Mucosa of stomach (tissue), 1 donor: Measurements from ENCODE around the gene GALR1.

Source experiments
- H3K27me3 ChIP-seq: one replicate; pipeline ENCODE4 v1.7.0; 2013; ENCODE audit warnings: mild to moderate bottlenecking, low read length; ENCODE audit not compliant: control insufficient read depth, insufficient read depth
- H3K36me3 ChIP-seq: one replicate; pipeline ENCODE4 v1.7.0; 2013; ENCODE audit warnings: low read length; ENCODE audit not compliant: control insufficient read depth, insufficient read depth
- H3K4me1 ChIP-seq: one replicate; pipeline ENCODE4 v1.7.0; 2013; ENCODE audit warnings: mild to moderate bottlenecking, low read length; ENCODE audit not compliant: control insufficient read depth, insufficient read depth
- H3K4me3 ChIP-seq: one replicate; pipeline ENCODE4 v1.7.0; 2013; ENCODE audit warnings: low read length
- H3K9ac ChIP-seq: one replicate; pipeline ENCODE4 v1.7.0; 2013; ENCODE audit warnings: mild to moderate bottlenecking, low read length, moderate library complexity
- H3K9me3 ChIP-seq: one replicate; pipeline ENCODE4 v1.7.0; 2013; ENCODE audit warnings: mild to moderate bottlenecking, low read length, moderate library complexity; ENCODE audit not compliant: control insufficient read depth
- donor health status: Pancreatic carcinoma.

The GALR1 gene, protein sequence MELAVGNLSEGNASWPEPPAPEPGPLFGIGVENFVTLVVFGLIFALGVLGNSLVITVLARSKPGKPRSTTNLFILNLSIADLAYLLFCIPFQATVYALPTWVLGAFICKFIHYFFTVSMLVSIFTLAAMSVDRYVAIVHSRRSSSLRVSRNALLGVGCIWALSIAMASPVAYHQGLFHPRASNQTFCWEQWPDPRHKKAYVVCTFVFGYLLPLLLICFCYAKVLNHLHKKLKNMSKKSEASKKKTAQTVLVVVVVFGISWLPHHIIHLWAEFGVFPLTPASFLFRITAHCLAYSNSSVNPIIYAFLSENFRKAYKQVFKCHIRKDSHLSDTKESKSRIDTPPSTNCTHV

GRCh38 chr18:77249569-77250500 lies at the start of gene GALR1:
GALR1 (plus strand) TSS chr18:77249848; CDS start chr18:77250549, 701 bp downstream.
- no peaks in the 10 kb centered on the region for H3K4me1 ChIP-seq
- H3K9me3 ChIP-seq: no peaks in the 10 kb centered on the region
- H3K27me3 ChIP-seq: peaks cover 42% of the 10 kb centered on the region
- no peak within 1 kb of the TSS for H3K9ac ChIP-seq
- H3K4me3 ChIP-seq: no peak within 1 kb of the TSS
- no peaks in the 10 kb centered on the region for H3K36me3 ChIP-seq

GRCh38 chr18:77201506-77201905 lies 48.1 kb upstream of the GALR1 start:
- H3K27me3 ChIP-seq: no peaks in the 10 kb centered on the region
- H3K4me1 ChIP-seq: no peaks in the 10 kb centered on the region
- H3K36me3 ChIP-seq: no peaks in the 10 kb centered on the region
- H3K9me3 ChIP-seq: no peaks in the 10 kb centered on the region
- H3K4me3 ChIP-seq: no peak overlapping the region
- H3K9ac ChIP-seq: no peak overlapping the region

GRCh38 chr18:77202329-77202728 lies 47.3 kb upstream of the GALR1 start:
- no peak overlapping the region for H3K4me3 ChIP-seq
- H3K9me3 ChIP-seq: no peaks in the 10 kb centered on the region
- H3K4me1 ChIP-seq: no peaks in the 10 kb centered on the region
- no peaks in the 10 kb centered on the region for H3K27me3 ChIP-seq
- no peak overlapping the region for H3K9ac ChIP-seq
- H3K36me3 ChIP-seq: no peaks in the 10 kb centered on the region

- Histone ChIP-seq H3K9me3 (no peaks in the 10 kb centered on the region), H3K36me3 (no peaks in the 10 kb centered on the region), H3K9ac (no peak overlapping the region), H3K4me1 (no peaks in the 10 kb centered on the region), H3K27me3 (no peaks in the 10 kb centered on the region), H3K4me3 (no peak overlapping the region)
These were observed 46.6 kb upstream of the GALR1 start for GRCh38 chr18:77203071-77203470.

DNA sequence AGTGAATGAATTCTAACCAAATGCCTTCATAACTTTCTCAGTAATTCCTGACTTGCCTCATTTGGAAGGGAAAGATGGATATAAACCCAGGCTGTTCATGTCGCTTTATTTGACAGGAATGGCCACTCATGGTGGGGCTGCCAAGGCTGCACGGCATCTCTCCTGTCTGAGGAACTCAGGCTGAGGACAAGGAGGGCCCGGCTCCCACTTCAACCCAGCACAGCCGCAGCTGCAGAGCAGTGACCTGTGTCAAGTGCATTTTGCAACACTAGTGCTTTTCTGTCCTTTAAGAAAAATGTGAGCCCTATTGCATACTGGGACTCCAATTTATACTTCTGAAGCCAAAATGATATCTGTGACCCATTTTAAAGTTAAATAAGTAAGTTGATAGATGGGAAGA lies 45.8 kb upstream of the GALR1 start:
- no peaks in the 10 kb centered on the region for H3K9me3 ChIP-seq
- H3K9ac ChIP-seq: no peak overlapping the region
- no peaks in the 10 kb centered on the region for H3K36me3 ChIP-seq
- H3K4me3 ChIP-seq: no peak overlapping the region
- no peaks in the 10 kb centered on the region for H3K27me3 ChIP-seq
- no peaks in the 10 kb centered on the region for H3K4me1 ChIP-seq

DNA sequence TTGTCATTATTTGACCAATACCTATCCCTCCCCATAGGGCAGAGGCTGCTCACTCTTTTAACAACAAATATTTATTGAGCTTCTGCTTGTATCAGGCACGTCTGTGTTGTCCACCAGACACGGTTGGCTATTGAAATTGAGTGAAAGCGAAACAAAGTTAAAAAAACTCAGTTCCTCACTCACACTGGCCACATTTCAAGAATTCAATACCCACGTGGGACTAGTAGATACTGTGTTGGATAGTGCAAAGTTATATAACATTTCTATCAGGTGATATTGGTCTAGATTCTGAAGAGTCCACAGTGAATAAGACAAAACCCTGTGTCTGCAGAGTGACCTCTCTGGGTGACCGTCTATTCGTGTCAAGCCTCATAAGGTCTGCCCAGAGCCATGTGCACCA lies 43.9 kb upstream of the GALR1 start:
- Histone ChIP-seq H3K4me3 (no peak overlapping the region), H3K36me3 (no peaks in the 10 kb centered on the region), H3K9ac (no peak overlapping the region), H3K4me1 (no peaks in the 10 kb centered on the region), H3K9me3 (no peaks in the 10 kb centered on the region), H3K27me3 (no peaks in the 10 kb centered on the region)

- no peaks in the 10 kb centered on the region for H3K27me3 ChIP-seq
These were observed 42.8 kb upstream of the GALR1 start for GRCh38 chr18:77206676-77207374.

GRCh38 chr18:77207540-77207939 lies 42.1 kb upstream of the GALR1 start:
- no peaks in the 10 kb centered on the region for H3K27me3 ChIP-seq

More at GRCh38 chr18:77206676-77207374, 42.8 kb upstream of the GALR1 start:
- H3K4me1 ChIP-seq: no peaks in the 10 kb centered on the region
- H3K9me3 ChIP-seq: no peaks in the 10 kb centered on the region
- no peak overlapping the region for H3K4me3 ChIP-seq
- H3K36me3 ChIP-seq: no peaks in the 10 kb centered on the region
- no peak overlapping the region for H3K9ac ChIP-seq

GRCh38 chr18:77208964-77209363 lies 40.7 kb upstream of the GALR1 start:
- Histone ChIP-seq H3K36me3 (no peaks in the 10 kb centered on the region), H3K4me3 (no peak overlapping the region), H3K9me3 (no peaks in the 10 kb centered on the region), H3K9ac (no peak overlapping the region), H3K4me1 (no peaks in the 10 kb centered on the region), H3K27me3 (no peaks in the 10 kb centered on the region)

More at GRCh38 chr18:77207540-77207939, 42.1 kb upstream of the GALR1 start:
- H3K9me3 ChIP-seq: no peaks in the 10 kb centered on the region
- no peak overlapping the region for H3K9ac ChIP-seq
- H3K36me3 ChIP-seq: no peaks in the 10 kb centered on the region
- no peaks in the 10 kb centered on the region for H3K4me1 ChIP-seq
- no peak overlapping the region for H3K4me3 ChIP-seq

- Histone ChIP-seq H3K9ac (no peak overlapping the region), H3K4me3 (no peak overlapping the region), H3K4me1 (no peaks in the 10 kb centered on the region)
These were observed 40.1 kb upstream of the GALR1 start for GRCh38 chr18:77209587-77209986.

GRCh38 chr18:77210249-77210648 lies 39.4 kb upstream of the GALR1 start:
- H3K9ac ChIP-seq: no peak overlapping the region
- H3K4me1 ChIP-seq: no peaks in the 10 kb centered on the region
- no peak overlapping the region for H3K4me3 ChIP-seq
- no peaks in the 10 kb centered on the region for H3K36me3 ChIP-seq
- no peaks in the 10 kb centered on the region for H3K9me3 ChIP-seq
- H3K27me3 ChIP-seq: no peaks in the 10 kb centered on the region

More at GRCh38 chr18:77209587-77209986, 40.1 kb upstream of the GALR1 start:
- no peaks in the 10 kb centered on the region for H3K36me3 ChIP-seq
- no peaks in the 10 kb centered on the region for H3K9me3 ChIP-seq
- no peaks in the 10 kb centered on the region for H3K27me3 ChIP-seq
